MV-4-11 (cell line): Measurements from ENCODE around the gene TMEM212.

Experiments used
- DNase-seq: peaks from one replicate; lab custom pipeline; 2025; lab: John Stamatoyannopoulos, UW

Gene TMEM212

DNA sequence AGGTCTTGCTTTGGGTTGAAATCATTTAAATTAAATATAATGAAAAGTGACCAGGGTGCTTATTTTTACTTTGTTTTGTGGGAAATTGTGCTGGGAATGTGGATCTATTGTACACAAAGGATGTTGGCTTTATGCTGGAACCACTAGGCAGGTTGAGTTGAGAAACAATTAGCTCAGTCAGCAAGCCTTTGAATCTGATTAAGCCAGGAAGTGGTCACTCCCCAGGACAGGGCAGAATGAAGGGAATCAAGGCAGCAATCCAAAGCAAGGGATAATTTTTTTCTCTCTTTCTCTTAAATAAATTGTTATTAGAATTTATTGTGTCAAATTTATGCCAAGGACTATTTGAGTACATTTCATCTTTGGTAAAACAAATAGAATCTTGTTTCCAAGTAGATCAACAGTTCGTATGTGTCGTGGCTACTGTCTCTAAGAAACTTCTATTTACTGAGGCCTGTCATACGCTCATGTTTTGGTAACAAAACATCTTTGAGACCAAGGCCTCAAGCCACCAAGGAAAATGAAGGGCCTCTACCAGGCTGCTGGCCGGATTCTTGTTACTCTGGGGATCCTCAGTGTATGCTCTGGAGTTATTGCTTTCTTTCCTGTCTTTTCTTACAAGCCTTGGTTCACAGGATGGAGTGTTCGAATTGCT is at the start of gene TMEM212:
TMEM212 (plus strand) TSS at position 486 of the 655 bp plus-strand sequence; CDS start at position 521, 35 bp downstream.
- no peak for DNase-seq

DNA sequence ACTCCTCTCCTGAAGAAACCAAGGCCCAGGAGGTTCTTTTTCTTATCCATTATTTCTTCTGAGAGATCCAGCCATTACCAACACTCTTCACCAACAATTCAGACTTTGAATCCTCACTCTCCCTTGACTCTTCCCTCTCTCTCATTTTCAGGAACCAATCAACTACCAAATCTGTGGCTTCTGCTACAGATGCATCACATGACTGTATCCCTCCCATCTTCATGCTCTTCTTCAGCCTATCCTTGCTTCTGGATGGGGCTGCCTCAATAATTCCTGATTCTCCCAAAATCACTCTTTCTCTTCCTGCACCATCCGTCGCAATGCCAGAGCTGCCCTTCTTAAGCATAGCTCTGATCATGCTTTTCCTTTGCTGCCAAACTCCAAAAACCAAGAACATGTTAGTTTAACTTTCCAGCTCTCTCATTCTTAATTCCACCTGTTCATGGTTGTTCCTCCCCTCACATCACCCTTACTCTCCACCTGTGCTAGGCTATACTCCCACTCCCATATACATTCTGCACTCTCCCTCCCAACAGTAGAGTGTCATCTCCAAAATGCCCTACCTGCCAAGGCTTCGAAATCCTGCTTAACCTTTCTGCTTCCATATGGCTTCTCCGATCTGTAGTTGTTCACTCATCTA is 46.4 kb upstream of the TMEM212 start:
- no peak for DNase-seq

DNA sequence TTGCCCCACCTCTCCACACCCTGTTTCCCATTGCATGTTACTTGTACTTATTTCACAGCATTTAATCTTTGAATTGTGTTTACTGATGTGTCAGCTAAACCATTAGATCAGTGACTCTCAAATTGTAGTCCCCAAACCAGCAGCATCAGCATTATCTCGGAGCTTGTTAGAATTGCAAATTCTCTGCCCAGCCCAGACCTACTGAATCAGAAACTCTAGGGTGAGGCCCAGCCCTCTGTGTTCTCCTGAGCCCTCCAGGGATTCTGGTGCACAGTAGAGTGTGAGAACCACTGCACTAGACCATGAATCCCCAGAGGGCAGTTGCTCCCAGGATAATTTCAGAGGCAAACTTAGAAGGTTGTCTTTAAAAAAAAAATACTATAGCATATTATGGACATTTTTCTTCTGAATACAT is 45.9 kb upstream of the TMEM212 start:
- no peak for DNase-seq

DNA sequence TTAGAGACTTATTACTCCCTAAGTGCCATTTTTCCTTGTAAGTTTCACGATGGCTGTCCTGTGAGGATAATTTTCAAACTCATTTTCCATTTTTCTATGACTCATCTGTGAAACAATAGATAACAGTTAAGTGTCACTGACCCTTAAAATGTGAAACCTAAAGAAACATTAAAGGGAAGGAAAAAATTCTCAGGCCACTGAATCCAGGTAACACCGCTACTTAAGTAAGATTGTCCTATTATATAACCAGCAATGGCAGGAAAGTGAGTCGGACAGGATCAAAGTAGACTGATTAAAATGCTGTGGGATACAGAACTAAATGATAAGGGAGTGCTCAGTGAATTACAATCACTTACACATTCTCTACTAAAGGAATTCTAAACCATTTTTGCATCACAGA is 45.3 kb upstream of the TMEM212 start:
- DNase-seq, result no peak

DNA sequence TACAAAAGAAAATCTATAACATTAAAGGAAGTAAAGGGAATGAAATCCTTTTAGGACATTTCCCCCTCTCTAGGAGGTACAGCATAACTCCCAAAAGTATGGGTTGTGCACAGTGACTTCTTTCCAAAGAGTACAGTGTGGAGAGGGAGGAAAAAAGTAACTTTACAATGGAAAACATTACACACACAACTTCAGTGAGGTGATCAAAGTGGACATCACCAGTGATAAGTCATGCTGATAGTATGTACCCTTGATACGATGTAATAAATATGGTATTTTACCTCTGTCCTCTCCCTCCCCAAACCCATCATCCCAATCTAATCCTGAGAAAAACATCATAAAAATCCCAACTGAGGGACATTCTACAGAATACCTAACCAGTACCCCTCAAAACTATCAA is 43.6 kb upstream of the TMEM212 start:
- DNase-seq, result no peak

DNA sequence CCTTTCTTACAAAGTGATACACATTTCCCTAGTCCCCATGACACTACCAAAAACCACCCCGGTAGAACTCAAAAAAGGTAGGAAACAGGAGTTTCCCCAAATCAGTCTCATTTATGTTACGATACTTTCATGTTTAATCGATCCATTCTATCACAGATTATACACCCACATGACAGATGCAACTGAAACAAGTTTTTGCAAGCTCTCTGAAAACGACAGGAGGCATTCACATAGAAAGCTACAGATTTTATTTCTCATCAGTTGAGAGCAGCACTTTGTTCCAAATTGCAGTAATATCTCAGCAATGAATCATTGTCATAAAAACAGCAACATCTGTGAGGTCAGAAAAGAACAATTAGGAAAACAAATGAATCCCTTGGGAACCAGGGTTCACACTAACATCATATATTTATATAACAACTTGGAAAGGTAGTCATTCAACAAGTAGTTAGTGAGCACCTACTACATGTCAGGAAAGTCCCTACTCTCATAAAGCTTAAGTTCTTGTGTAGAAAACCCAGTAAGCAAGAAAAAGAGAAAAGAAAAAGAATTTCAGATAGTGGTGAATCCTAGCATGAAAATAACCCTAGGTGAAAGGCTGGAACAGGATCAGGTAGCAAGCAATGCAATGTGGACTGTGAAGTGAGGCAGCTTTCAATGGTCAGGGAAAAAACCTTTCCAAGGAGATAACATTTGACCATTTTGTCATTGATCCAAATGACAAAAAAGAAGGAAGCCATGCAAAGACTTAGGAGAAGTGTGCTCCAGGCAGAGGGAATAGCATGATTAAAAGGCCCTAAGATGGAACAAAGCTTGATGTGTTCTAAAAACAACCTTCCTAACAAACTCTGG is 41.2 kb upstream of the TMEM212 start:
- DNase-seq, result no peak

DNA sequence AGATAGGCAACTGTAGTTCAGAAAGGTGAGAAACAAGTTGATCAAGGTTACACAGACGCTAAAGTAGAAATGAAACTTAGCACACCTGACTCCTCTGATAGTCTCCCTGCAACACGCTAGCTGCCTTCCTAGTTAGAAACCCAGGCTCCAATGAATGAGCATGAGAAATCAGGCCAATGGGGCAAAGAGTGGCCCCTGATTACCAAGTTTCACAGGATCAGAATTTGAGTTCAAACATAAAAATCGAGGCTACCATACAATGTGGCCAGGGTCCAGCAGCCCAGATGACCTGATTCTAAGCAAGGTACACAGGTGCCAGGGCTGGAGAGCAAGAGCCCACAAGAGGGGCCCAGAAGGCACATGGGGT is 40.6 kb upstream of the TMEM212 start:
- no peak for DNase-seq

DNA sequence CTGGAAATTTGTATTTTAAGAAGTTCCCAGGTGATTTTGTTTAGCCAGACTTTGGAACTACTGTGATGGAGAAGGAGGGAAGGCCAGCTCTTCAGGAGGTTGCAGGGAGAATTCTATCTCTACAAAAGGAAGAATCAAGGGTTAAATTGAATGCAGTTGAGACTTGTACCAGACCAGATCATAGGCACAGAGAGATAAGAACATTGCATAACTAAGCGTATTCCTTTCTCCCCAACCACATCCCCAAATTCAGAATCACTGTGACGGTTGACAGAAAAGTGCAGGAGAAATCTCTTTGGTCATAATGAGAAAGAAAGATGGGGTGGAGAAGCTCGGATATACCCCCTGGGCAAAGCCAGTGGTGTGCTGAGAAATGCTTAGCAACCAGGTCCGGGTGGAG is 40.1 kb upstream of the TMEM212 start:
- DNase-seq, result peak; percentile 67

DNA sequence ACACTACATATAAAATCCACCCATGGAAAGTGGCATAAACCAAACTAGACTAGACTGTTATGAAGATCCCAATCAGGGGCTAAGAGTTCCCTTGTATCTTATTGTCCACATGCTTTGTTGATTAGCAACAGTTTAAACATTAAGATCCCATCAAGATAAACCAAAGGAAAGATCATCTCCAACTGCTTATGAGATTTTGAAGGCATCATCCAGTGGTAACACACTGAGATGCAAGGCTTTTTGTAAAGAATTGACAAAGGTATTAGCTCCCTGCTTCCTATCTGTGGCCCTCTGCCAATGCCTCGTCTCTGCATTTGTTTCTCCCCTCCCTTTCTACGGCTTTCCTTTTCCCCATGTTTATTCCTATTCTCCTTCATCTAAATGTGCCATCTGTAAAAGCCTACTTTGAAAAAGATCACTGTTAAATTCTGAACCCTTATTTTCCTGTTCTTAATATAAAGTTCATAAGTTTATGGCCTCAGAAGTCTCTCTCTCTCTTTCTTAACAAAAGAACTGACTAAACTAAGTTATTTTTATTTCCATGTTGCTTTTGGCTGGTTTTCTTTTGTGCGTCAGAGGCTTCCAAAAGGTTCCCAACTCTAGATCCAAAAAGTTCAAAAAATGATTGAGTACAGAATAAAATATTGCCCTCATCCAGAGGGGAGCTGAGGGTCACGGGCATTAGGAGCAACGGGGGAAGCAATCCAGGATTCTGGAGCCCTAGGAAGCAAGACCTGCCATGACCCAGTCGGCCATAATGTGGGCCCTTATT is 38.3 kb upstream of the TMEM212 start:
- DNase-seq, result no peak

DNA sequence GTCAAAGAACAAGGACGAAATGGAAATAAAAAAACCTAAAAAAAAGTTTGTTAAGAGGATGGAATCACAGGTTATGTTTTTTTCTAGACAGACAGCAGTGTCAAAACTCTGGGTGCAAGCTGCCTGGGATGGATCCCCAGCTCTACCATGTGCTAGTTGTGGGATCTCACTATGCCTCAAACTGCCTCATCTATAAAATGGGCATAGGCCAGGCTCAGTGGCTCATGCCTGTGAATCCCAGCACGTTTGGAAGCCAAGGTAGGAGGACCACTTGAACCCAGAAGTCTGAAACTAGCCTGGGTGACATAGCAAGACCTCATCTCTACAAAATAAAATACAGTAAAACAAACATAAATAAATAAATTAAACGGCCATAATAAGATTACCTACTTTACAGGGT is 37.5 kb upstream of the TMEM212 start:
- DNase-seq, result no peak

DNA sequence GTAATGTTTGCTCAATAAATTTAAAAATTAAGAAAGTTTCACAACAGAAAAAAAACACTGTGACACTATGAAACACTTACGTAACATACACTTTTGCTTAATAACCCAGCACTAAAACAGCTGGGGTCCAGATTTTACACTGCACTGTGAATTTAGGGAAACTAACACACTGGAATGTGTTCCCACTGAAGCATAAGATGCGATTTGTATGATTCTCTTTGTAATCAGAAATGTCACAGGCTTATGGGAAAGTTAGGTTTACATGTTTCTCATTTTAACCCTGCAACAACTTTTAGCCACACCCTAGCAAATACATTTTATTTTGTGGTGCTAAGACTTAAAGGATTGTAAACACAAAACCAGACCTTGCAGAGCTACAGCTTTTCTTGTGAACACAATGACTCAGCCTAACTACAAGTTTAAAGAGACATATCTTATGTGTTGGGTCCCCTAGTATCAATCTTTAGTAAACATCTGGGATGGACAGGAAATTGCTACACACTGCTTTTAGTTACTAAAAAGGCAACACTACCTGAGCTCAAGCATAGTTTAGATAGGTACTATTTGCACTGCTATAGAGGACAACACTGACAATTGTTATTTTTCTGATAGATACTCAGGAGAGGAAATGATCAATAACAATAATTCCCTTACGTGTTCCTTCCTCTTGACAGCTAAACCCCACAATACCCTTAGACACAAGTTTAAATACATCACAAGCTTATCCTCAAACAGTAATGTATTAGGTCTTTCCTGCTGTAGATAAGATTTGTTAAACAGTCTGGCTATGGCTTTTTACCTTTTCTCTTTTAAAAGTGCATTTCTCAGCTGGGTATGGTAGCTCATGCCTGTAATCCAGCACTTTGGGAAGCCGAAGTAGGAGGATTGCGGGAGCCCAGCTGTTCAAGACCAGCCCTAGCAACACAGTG is 36.7 kb upstream of the TMEM212 start:
- DNase-seq, result peak; percentile 41

DNA sequence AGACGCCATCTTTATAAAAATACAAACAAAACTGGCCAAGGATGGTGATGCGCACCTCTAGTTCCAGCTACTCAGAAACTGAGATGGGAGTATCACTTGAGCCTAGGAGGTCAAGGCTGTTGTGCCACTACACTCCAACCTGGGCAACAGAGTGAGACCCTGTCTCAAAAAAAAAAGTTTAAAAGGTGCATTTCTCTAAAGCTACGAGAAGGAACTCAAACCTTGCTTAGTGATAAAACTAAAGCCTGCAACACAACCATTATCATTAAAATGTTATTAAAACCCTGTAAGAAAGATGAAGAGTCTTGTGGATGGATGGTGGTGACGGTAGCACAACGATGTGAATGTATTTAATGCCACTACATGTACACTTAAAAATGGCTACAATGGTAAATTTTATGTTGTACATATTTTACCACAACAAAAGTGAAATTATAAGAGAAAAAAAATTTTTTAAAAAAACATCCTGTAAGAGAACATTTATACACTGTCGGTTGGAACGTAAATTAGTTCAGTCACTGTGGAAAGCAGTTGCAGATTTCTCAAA is 35.9 kb upstream of the TMEM212 start:
- DNase-seq, result no peak

DNA sequence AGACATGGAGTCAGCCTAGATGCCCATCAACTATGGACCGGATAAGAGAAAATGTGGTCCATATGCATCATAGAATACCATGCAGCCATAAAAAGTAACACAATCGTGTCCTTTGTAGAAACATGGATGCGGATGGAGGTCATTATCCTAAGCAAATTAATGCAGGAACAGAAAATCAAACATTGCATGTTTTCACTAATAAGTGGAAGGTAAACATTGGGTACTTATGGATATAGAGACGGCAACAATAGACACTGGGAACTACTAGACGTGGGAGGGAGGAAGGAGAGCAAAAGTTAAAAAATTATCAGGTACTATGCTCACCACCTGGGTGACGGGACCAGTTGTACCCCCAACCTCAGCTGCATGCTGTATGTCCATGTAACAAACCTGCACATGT is 35.3 kb upstream of the TMEM212 start:
- no peak for DNase-seq

DNA sequence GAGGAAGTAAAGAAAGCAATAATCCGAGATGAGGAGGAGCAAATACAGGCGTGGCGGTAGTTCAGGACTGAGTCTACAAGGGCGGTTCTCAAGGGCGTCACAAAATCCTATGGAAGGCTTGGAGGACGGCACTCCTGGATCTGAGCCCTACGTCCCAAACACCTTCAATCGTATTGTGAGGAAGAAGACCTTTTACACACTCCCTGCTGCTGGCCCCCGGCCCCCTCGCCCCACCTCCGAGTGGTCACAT is 33.6 kb upstream of the TMEM212 start:
- no peak for DNase-seq

DNA sequence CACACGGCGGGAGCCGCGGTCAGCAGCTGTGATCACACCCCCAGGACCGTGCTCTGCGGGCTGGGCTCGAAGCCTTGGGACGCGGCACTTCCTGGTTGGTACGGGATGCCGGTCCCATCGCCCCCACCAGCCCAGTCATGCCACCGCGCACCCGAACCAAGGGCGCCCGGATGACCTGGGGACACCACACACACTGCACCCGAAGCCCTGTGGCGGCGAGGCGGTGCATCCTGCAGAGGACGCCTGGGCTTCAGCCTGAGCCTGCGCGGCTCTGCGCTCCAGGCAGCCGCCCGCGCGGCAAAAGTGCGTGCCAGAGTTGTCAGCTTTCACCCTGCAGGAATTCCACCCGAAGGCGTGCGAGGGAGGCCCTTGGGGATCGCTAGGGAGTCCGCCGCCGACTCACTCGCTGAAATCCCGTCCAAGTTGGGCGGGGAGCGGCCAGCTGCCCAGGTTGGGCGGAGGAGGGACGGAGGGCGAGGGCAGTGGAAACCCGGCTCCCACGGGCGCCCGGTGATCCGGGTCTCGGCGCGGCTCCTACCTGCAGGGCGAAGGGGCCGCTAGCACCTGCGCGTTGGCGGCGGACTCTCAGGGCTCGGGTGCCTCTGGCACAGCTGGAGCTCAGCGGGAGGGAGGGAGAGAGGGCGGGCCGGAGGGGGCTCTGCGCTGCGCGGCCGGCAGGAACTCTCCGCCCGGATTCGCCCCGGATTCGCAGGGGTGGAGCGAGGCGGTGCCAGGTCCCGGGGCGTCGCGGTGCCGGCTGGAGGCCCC is 33.1 kb upstream of the TMEM212 start, which contains the start of gene PLD1:
PLD1 (minus strand) TSS at position 623 of the 768 bp plus-strand sequence. CDS start 72,432 bp downstream, outside the sequence.
- peak; percentile 62 for DNase-seq

DNA sequence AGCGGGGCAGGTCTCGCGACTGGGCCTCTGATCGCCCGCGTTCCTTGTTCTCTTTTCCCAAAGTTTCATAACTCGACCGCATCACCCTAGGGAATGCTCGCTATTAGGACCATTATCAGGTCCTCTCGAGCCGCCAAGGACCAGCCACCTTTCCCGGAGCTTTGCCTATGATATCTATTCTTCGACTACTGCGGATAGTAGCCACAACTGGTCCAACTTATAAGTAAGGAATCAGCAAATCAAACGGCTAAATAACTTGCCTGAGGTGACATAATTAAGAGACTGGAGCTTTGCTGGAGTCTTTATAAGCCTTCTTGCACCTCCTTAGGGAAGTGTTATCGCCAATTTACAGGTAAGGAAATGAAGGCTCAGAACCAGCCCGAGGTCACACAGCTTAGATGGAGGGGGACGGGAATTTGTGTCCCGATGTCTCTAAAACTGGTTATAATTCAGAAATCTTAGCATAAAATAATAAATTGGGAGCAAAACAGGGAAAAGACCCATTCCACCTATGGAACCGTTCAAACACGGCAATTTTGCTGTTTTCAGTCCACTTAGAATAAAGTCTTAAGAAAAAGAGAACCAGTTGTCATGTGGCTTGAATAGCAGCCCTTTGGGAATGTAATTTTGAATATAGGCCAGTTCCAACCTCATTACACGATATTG is 32.4 kb upstream of the TMEM212 start:
- DNase-seq, result no peak

DNA sequence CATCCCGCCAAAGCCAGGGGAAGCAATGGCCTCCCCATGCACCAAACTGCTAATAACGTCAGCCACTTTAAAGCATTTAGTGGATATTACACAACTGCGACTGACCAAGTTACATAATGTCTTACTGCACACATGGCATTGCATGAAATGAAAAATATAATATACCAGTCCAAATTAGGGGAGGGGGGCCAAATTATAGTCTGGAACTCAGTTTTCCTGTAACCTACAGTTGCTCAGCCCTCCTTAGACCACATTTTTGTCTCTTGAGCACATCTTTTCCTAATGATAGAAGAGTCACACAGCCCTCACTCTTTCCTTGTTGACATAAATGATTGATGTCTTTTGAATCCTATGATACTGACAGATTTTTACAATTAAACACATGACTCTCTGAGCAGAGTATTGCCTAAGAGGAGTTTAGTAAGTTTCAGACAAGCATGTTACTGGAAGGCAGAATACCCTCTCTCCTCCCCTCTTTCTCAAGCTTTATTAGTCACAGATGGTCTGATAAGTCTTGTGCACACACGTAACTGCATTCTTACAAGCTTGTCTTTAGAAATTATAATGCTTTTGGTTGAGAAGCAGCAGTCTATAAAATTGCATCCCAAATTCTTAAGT is 31.7 kb upstream of the TMEM212 start:
- DNase-seq, result peak; percentile 77

DNA sequence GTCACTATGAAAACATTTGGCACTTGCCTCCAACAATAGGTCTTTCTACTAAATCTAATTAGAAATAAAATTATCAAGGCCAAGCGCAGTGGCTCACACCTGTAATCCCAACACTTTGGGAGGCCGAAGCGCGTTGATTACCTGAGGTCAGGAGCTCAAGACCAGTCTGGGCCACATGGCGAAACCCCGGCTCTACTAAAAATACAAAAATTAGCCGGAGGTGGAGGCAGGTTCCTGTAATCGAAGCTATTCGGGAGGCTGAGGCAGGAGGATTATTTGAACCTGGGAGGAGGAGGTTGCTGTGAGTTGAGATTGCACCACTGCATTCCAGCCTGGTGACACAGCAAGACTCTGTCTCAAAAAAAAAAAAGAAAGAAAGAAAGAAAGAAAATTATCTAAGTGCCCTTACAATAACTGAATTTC is 31.2 kb upstream of the TMEM212 start:
- DNase-seq, result no peak

DNA sequence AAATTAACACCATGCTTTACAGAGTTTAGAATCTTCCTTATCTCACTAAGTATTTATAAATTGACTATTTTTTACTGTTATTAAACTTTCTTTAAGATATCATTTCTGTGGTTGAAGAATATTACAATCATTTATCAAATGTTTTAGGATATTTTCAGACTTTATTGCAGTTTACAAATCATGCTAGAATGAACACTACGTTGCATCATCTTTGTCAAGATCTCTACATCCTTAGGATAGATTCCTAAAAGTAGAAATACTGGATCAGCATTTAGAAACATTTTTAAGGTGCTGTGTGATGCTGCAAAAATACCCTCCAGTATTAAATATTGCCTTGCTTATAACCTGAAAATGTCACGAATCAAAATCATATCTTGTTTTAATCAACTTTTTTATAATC is 30.3 kb upstream of the TMEM212 start:
- no peak for DNase-seq
